ENCODE results near the gene DGCR6. TPM values are rescaled to one million over a fixed set of nuclear protein-coding genes. Genes with fewer than 3 reads are reported as not detected.
"Not testable (repeated sequence)": the region's sequence is repeated elsewhere in the genome, so short reads cannot be mapped to it uniquely, and the experiment has no call there.

Gene DGCR6
- total RNA-seq, 1 experiment from 2014 or later = 1.8 TPM

DNA sequence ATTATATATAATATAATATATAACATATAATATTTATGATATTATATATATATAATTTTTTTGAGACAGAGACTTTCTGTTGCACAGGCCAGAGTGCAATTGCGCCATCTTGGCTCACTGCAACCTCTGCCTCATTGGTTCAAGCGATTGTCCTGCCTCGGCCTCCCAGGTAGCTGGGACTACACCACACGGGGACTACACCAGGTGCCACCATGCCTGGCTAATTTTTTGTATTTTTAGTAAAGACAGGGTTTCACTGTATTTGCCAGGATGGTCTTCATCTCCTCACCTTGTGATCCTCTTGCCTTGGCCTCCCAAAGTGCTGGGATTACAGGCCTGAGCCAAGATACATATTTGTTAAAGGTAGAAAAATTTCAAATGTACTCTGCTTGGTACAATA, 12.3 kb upstream of the DGCR6 start:
- not testable (repeated sequence) for H3K4ac ChIP-seq (ENCODE audit: low read depth, low read length); H3K9ac ChIP-seq (ENCODE audit: extremely low read depth, insufficient read length, low read length); H2AFZ ChIP-seq (ENCODE audit: low read length); H3K27ac ChIP-seq (ENCODE audit: insufficient read length, low read depth, low read length); H3K4me3 Mint-ChIP-seq; H3K18ac ChIP-seq (ENCODE audit: insufficient read length, low read depth, low read length); H3K27me3 ChIP-seq (ENCODE audit: insufficient read depth, low read length); H3T11ph ChIP-seq (ENCODE audit: low read length); H2BK5ac ChIP-seq (ENCODE audit: insufficient read length, low read length); H4K5ac ChIP-seq (ENCODE audit: insufficient read length, low read depth, low read length); H2BK15ac ChIP-seq (ENCODE audit: low read depth, low read length); H3K9me3 ChIP-seq (ENCODE audit: control insufficient read depth, low read depth, low read length); H3K23ac ChIP-seq (ENCODE audit: insufficient read length, low read depth, low read length); H3K27ac Mint-ChIP-seq; H4K20me1 ChIP-seq (ENCODE audit: control insufficient read depth, insufficient read depth, insufficient read length); H2BK20ac ChIP-seq (ENCODE audit: low read depth, low read length, poor library complexity, severe bottlenecking); H3K4me1 Mint-ChIP-seq; H3K9me3 Mint-ChIP-seq; H4K8ac ChIP-seq (replicated peaks; ENCODE audit: insufficient read length, low read depth, low read length); H2BK12ac ChIP-seq (ENCODE audit: insufficient read length, low read depth, low read length); DNase-seq; H3K4me2 ChIP-seq (ENCODE audit: insufficient read depth, insufficient read length, low read length); H3K27me3 Mint-ChIP-seq (ENCODE audit: low read depth); H4K91ac ChIP-seq (ENCODE audit: insufficient read length, low read depth, low read length); H3K79me1 ChIP-seq (ENCODE audit: insufficient read depth, low read depth, low read length, poor library complexity, severe bottlenecking); H3K14ac ChIP-seq (ENCODE audit: insufficient read depth, low read length); H2BK120ac ChIP-seq (ENCODE audit: low read depth, low read length, poor library complexity, severe bottlenecking); H3K56ac ChIP-seq (ENCODE audit: insufficient read length, low read depth, low read length); H3K23me2 ChIP-seq (ENCODE audit: insufficient read length, low read depth, low read length, poor library complexity, severe bottlenecking); H2AK5ac ChIP-seq (ENCODE audit: insufficient read length, low read length); H3K4me1 ChIP-seq (ENCODE audit: insufficient read depth, low read length); H3K79me2 ChIP-seq (ENCODE audit: insufficient read depth, low read length); H3K36me3 Mint-ChIP-seq (ENCODE audit: insufficient read depth in 1 of 3, low read depth in 3 of 3)
- WGBS (ENCODE audit: extremely low coverage, insufficient read length, low lambda C conversion rate) = no CpG with 5 or more reads among the region's 4 CpGs

GRCh38 chr22:18896037-18896657, 10.0 kb upstream of the DGCR6 start:
- not testable (repeated sequence) for DNase-seq; H2BK20ac ChIP-seq (ENCODE audit: low read depth, low read length, poor library complexity, severe bottlenecking)

More at GRCh38 chr22:18896037-18896657, 10.0 kb upstream of the DGCR6 start:
- H2BK15ac ChIP-seq (ENCODE audit: low read depth, low read length); H3K14ac ChIP-seq (ENCODE audit: insufficient read depth, low read length); H3K4me2 ChIP-seq (ENCODE audit: insufficient read depth, insufficient read length, low read length); H2BK120ac ChIP-seq (ENCODE audit: low read depth, low read length, poor library complexity, severe bottlenecking); H3K27ac ChIP-seq (ENCODE audit: insufficient read length, low read depth, low read length); H3K79me2 ChIP-seq (ENCODE audit: insufficient read depth, low read length); H3K4me1 ChIP-seq (ENCODE audit: insufficient read depth, low read length); H3K23ac ChIP-seq (ENCODE audit: insufficient read length, low read depth, low read length); H3K27me3 ChIP-seq (ENCODE audit: insufficient read depth, low read length); H3K27ac Mint-ChIP-seq; H3K56ac ChIP-seq (ENCODE audit: insufficient read length, low read depth, low read length); H3K4me3 Mint-ChIP-seq; H3K4me1 Mint-ChIP-seq; H4K20me1 ChIP-seq (ENCODE audit: control insufficient read depth, insufficient read depth, insufficient read length); H2AK5ac ChIP-seq (ENCODE audit: insufficient read length, low read length); H3T11ph ChIP-seq (ENCODE audit: low read length); H3K9me3 Mint-ChIP-seq; H3K27me3 Mint-ChIP-seq (ENCODE audit: low read depth); H3K4ac ChIP-seq (ENCODE audit: low read depth, low read length); H2BK12ac ChIP-seq (ENCODE audit: insufficient read length, low read depth, low read length); H3K36me3 Mint-ChIP-seq (ENCODE audit: insufficient read depth in 1 of 3, low read depth in 3 of 3); H3K18ac ChIP-seq (ENCODE audit: insufficient read length, low read depth, low read length); H2BK5ac ChIP-seq (ENCODE audit: insufficient read length, low read length); H3K9ac ChIP-seq (ENCODE audit: extremely low read depth, insufficient read length, low read length); H2AFZ ChIP-seq (ENCODE audit: low read length); H4K8ac ChIP-seq (replicated peaks; ENCODE audit: insufficient read length, low read depth, low read length); H3K79me1 ChIP-seq (ENCODE audit: insufficient read depth, low read depth, low read length, poor library complexity, severe bottlenecking); H3K23me2 ChIP-seq (ENCODE audit: insufficient read length, low read depth, low read length, poor library complexity, severe bottlenecking); H4K5ac ChIP-seq (ENCODE audit: insufficient read length, low read depth, low read length); H4K91ac ChIP-seq (ENCODE audit: insufficient read length, low read depth, low read length); H3K9me3 ChIP-seq (ENCODE audit: control insufficient read depth, low read depth, low read length): not testable (repeated sequence)
- WGBS (ENCODE audit: extremely low coverage, insufficient read length, low lambda C conversion rate) = no CpG with 5 or more reads among the region's 7 CpGs
